T1000 (cell line): ENCODE data around the gene TRMT1.

Source experiments
- DNase-seq: peaks from one replicate; lab custom pipeline; 2025; ENCODE audit warnings: mixed read lengths; lab: John Stamatoyannopoulos, UW

The TRMT1 gene

DNA sequence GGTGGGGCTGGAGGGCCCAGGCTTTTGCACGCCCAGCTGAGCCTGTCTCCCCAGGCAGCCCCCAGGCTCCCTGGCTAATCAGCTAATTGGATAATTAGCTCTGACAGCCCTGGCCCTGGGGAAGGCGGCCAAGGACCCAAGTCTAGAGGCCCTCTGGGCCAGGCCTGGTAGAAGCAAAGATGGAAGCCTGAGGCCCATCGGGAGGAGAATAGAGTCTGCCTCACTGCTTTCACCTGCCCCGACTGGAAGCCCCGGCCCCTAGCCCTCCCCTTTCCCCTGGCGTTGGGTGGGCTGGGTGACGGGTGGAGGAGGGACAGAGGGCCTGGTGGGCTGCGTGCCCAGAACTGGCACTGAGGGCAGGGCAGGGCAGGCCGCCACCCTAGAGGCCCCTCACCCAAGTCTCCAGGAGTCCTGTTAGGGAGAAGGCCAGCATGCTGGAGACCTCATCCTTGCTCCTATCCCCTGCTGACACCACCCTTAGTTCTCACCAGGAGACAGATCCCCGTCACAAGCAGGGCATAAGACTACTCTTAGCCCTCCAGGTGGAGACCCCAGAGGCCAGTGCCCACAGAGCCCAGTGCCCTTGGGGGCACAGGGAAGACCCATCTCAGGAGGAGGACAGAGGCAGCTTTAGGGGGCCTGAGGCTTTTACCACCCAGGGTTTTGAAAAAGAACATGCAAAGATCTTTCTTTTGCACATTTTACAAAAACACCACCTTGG is 25.9 kb downstream of the TRMT1 start:
- DNase-seq, result no peak

DNA sequence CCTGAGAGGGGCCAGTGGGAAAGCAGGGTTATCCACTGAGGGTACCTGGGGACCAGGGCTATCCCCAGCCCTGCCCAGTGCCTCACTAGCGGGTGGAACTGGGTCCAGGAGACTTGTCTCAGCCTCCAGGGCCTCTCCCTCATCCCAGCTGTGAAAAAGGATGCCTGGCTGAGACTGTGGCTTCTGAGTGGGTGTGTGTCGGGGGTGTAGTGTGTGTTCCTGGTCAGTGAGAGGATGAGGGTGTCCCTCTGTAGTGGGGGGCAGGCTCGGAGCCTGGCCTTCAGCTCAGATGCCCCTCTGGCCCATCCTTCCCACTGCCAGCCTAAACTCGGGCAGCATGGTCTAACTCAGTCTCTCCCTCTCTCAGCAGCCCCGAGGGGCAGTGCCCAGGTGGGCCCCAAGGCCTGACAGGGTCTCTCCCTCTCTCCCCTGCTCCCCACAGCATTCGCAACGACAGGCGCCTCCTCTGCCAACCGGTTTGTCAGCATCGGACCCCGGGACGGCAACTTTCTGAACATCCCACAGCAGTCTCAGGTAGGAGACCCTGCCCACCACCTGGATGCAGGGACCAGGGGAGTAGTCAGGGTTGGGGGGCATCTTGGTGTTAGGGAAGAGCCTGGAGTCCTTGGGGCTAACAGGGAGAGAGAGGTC is 26.6 kb downstream of the TRMT1 start:
- no peak for DNase-seq

DNA sequence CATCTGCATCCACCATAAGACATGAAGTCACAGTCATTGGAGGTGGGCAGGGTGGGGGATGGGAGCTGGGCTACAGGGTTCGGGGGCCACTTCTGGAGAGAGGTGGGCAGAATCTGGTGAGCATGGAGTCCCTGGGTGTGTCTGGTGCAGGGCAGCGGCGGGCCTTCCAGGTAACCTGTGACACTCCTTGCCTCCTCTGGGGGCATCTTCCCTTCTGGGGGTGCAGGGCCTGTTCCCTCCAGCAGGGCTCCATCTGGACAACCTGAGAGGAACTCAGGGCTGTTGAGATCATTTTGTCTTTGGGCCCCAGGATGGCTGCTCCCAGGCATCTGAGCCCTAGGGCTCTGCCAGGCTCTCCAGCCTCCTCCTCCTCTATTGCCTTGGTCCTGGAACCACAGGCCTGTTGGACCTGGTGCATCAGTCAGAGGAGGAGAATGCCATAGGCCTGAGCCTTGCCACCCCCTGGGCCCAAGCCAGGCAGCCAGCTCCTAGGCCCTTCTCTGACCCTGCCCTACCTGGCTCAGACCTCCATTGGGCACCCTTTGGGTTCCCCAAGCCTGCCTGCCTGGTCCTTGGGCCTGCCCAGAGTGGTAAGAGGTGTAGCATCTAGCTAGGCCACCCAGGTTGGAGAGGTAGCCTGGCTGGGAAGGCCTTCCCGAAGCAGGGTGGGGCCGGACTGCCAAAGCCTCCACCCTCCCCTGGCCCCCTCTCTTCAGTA is 27.2 kb downstream of the TRMT1 start:
- no peak for DNase-seq

DNA sequence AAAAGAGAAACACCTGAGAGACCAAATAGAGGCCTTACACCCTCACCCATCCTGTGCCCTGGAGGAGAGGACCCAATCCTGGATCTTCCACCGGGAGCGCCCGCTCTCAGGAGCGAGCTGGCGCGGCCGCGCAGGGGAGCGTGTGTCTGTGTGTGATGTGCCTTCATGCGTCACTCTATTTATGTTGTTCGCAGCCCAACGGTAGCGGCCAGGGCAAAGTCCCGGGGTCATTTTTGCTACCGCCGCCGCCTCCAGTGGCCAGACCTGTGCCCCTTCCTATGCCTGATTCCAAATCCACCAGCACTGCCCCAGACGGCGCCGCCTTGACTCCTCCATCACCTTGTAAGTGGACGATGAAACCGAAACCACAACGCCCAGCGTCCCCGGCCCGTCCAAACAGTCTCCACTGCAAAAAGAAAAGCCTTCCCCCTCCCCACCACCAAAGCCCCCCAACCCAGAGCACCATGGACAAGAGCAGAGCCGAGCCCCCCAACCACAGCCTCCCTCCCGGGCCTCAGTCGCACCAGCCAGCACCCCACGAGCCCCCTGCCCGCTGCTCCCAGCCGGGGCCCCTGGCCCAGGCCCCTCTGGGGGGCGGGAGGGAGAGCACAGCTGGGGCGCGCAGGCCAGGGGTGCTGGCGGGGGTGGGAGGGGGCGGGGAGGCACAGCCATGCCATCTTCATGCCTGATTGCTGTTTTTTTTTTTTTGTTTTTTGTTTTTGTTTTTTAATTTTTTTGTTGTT is 28.6 kb downstream of the TRMT1 start:
- no peak for DNase-seq

DNA sequence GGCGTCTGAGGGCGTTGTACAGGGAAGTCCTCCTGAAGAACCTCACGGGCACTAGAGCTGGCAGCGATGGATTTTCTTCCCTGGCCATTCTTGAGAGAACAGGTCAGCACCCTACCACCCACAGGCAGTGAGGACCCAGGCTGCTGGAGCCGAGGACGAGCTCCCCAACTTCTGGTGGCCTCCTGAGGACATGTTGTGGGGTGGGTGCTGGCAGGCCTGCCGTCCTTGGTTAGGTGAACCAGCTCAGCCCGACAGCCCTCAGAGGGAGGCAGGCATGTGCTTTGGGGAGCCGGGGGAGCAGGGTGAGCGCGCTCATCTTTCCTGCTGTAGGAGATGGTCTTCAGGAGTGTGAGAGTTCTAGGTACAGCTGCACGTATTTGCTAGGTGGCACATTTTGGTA is 29.2 kb downstream of the TRMT1 start:
- DNase-seq, result no peak

DNA sequence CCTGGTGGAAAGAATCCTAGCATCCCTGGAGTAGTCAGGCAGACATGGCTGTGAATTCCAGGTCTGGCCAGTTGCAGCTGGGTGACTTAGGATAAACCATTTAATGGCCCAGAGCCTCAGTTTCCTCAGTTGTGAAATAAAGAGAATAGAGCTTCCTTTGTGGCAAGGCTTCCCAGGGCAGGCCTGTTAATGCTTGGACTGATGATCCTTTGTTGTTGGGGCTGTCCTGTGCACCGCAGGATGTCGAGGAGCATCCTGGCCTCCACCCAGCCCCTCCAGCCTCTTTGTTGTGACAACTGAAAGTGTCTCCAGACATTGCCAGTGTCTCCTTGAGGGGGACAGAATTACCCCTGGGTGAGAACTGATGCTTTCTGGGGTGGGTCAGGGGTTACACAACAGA is 30.2 kb downstream of the TRMT1 start:
- DNase-seq, result no peak

DNA sequence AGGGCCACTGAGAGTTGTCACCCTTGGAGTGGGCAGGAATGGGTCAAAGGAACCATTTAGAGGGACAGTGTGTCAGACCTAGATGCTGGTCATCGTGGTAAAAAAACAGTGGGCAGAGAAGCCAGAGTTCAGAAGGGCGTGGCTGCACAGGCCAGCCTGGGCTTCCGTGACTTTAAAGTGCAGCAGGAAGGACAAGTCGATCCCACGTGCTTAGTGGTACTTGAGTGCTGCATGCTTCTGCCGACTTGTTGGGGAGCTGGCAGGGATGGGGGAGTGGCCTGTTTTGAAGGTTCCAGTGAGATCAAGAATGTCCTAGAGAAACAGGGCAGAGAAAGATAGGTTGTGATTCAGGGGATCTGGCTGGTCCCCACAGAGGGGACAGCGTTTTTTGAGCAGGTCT is 30.9 kb downstream of the TRMT1 start:
- DNase-seq, result no peak

DNA sequence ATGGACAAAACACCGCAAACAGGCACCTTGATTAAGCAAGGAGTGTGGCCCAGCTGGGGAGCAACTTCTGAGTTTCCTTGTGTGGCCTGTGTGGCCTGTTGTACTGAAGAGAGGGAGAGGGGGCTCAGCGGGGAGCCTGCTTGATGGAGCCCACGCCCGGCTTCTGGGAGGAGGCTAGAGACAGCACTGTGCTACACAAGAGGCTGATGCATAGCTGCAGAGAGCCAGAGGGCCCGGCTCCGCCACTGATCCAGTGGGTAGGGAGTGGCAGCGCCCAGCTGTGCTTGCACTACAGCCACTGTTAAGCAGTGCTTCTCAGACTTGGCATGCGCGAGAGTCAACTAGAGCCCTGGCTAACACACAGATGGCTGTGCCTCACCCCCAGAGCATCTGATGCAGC is 32.9 kb downstream of the TRMT1 start:
- DNase-seq, result no peak

DNA sequence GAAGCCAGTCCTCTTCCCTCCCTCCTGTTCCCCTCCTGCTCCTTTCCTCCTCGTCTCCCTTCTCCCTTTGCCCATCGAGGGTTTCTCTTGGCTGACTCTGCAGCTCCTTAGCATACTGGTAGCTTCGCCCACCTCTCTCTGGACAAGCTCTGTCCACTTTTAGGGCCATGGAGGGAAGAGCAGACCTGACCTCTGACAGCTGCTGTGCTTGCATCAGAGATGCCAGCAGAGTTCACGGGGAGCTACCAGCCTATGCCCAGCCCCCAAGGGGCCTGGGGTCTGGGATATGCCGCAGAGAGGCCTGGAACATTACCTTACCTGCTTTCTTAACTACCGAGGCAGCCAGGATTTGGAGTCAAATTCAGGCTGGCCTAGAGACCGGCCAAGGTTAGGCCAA is 33.5 kb downstream of the TRMT1 start:
- DNase-seq, result no peak

DNA sequence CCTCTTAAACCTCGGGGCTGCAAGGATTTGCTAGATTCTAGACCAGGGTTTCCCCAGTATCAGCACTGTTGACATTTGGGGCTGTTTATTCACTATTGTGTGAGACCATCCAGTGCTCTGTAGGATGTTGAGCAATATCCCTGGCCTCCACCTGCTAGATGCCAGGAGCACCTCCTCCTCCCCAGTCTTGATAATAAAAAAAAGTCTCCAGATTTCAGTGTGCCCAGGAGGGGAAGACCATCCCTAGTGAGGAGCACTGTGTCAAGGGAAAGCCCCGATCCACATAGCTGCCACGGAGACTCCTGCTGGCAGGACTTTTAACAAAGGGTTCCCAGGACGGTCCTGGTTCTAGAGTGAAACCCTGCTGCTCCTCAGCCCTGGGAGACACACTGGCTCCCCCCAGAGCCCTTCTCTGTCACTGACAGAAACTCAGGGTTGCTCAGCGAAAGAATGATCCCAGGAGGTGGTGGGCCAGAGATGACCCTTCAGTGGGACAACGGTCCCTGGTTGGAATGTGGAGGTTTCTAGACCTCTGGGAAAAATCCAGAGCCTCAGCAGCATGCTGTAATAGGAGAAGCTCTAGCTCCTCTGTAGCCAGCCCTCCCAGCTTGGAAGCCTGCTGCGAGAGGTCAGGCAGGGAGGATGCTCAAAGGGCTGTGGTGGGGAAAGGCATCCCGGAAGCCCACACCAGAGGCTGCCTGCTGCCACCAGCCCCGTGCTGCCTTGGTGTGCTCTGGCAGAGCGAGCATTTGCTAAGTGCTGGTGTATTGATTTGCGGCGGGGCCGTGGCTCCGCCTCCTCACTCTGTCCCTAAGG is 34.1 kb downstream of the TRMT1 start:
- DNase-seq, result no peak

DNA sequence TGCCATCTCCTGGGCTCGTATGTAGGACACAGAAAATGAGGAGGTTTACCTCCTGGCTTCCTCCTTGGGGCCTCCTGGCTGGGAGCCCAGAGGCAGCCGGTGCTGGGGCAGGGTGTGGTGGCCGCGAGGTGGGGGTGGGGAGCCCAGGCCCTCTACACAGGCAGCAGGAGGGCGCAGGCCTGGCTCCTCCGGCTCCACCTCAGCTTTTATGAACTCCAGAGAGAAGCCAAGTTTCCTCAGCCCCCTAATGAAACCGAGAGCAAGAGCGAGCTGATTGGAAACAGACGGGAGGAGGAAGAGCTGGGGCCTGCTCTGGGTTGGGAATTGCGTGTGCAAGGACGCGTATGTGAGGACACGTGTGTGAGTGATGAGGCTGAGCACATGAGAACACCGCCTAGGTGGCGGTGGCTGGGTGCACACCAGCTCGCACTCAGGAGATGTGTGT is 37.0 kb downstream of the TRMT1 start:
- DNase-seq, result no peak

DNA sequence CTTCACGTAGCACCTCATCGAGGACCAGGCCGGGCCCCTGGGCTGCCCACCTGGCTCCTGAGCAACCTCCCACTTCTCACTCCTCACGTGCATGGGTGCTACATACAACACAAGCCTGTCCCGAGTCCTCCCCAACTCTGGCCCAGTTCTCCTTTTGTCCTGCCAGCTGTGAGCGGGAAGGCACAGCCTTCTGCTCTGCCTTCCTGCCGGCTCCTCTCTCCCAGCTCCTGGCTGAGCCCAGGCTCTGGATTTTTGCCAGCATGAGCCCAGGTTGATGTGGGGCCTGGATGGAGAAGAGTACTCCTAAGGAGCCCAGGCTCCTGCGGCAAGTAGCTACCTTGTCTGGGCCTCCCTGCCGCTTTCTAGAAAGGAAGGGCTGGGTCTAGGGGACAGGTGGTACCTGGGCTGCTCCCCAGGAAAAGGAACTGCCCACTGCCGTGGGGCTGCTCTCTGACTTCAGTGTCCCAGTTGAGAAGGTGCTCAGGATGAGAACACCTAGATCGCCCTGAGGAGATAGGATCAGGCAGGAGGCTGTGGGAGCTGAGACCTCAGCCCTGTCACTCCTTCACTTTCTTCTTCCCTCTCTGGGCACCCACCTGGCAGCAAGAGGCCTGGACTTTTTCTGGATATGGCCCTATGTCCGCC is 37.5 kb downstream of the TRMT1 start:
- DNase-seq, result no peak

DNA sequence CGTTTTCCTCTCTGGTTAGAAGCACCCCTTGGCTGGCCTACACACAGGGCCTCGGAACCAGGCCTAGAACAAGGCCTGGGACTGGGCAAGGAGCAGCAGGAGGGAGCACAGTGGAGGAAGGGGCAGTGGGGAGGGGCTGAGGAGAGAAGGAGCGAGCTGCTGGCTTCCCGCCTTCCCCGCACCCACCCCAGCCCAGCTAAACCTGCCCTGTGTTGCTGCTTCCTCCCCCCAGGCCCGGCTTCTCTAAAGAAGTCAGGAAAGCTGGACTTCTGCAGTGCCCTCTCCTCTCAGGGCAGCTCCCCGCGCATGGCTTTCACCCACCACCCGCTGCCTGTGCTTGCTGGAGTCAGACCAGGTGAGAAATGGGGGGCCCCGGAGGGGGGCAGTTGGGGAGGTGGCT is 38.2 kb downstream of the TRMT1 start:
- DNase-seq, result no peak

DNA sequence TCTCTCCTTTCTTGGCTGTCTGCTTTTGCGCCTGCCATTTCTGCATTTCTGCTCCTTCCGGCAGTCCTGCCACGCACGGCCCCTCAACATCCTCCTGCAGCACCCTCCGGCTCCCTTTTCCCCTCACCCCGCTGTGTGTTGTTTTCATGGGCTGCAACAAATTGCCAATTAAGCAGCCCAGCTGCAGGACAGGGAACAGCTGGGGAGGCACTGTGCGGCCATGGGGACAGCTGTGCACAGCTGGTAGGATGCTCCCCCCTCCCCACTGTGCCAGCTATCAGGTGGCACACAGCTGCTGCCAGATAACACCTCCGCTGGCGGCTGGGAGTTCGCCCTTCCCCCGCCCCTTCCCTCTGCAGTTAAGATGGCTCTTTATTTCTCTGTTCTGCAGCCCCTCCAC is 39.3 kb downstream of the TRMT1 start:
- no peak for DNase-seq

DNA sequence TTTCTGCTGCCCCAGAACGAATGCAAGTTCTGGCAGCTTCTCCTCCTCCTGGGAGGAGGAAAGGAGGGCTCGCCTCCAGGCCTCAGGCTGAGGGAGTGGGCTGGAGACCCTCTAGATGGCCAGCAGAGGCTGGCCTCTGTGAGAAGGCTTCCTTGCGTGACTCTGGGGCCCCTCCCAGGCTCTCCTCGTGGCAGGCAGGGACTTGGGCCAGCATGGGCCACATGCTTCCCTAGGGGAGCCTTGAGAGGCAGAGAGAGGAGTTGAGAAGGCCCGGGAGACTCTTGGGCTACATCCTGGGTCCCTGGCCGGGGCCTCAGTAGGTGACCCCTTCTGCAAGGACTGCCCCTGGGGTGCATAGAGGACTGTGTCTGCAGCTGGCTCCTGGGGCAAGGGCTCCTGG is 39.8 kb downstream of the TRMT1 start:
- no peak for DNase-seq

DNA sequence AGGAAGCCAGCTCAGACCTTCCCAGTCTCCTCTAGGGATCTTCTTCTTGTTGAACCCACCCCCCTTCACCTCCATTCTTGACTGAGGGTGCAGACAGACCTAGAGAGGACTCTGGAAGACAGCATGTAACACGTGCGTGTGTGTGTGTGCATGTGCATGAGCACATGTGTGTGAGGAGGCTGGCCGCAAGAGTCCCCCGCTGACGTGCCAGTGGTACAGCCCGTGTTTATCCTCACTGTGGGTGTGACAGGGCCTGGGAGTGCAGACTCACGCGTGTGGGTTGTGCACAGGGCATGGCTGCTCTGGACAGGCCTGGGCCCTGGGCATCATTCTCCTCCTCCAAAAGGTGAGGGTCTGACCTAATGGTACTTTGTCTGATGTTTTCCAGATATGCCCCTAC is 40.2 kb downstream of the TRMT1 start:
- DNase-seq, result no peak

DNA sequence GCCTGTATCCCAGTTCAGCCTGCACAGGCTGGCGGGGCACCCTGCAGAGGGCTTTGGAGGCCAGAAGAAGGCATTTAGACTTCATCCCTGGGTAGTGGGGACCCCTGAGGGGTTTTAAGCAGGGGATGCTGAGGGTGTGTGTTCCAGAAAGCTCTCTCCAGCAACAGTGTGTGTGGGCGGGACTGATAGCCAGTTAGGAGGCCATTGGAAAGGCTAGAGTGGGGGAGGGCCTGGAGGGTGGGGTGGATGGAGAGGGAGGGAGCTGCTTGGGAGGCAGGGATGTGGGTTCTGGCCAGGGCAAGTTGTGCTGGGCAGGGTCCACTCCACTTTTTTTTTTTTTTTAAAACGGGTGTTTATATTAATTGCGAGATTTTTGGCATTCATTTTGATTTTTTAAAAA is 42.2 kb downstream of the TRMT1 start:
- no peak for DNase-seq

DNA sequence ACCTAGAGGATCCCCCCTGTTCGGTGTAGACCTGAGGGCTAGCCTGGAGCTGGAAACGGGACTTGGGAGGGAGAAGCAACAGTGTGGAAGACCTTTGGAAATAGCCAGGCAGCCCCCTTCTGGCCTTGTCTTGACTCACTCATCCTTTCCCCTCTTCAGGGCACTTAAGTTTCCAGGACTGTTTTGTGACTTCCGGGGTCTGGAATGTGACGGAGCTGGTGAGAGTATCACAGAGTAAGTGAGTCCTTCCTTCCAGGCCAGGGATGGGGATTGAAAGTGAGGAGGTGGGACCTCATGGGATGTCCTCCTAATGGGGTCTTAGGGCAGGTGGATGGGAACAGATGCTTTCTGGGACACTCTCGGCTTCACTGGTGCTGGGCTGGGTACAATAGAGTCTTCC is 43.3 kb downstream of the TRMT1 start:
- no peak for DNase-seq

DNA sequence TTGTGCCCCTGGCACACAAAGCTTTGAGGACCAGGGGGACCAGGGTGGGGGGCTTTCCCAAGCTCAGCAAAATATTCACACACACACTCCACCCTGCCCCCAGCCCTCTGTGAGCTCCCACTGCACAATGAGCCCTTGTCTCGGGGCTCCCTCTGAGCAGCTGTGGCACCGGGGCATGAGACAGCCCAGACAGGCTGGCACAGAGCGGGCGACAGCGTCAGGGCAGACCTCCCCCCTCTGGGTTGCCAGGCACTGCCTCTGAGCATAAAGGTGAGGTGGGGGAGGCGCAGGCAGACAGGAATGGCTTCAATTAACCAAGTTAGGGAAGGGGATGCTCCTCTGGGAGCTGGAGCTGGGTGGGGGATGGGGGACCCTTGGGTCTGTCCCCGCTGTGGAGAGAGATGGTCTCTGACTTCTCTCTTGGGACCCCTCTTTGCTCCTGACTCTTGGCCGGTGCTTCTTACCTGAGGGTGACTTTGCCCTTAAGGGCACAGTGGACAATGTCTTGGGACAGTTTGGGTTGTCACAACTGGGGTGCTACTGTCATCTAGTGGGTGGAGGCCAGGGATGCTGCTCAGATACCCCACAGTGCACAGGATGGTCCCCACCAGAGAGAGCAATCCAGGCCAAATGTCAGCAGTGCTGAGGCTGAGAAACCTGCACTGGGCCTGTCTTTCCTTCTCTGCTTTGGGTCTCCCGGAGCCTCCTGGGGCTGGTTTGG is 44.2 kb downstream of the TRMT1 start:
- DNase-seq, result no peak

DNA sequence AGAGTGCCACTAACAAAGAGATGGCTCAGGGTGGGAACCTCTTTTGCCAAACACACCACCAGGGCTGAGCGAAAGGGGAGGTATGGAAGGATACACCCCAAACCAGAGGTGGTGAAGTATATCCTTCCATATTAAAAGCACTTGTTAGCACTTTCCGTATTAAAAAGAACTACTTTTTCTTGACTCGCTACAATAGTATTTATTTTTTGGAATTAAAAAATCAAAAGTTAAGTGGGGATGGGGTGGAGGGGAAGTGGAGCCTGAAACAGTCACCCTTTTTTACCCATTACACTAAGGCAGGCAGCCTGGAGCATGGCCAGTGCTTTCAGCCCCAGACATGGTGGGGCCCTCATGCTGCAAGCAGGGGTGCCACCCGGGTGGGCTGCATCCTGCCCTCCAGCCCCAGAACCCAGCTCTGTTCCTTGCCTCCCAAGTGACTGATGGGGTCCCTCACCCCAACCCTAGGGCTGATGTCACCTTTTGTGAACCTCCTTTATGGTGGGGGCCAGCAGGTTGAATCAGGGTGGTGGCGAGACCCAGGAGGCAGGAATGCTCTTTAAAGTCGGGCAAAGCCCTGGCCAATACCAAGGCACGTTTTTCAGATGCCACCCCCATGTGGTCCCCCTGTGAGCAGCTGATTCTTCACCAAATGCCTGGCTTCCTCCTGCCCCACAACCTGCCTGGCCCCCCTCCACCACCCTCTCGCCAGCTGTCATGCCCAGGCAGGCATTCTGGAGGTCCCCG is 44.9 kb downstream of the TRMT1 start:
- no peak for DNase-seq
